Rectal smooth muscle tissue (tissue), 1 donor: Measurements from ENCODE around the gene EPS8.
A peak's percentile ranks its signal among the peaks of the same experiment; 100 is the strongest.

Experiments used
- H3K27ac ChIP-seq: one replicate; pipeline ENCODE4 v1.7.0; 2013; ENCODE audit warnings: low read depth, low read length, inconsistent platforms
- H3K27me3 ChIP-seq: one replicate; pipeline ENCODE4 v1.7.0; 2013; ENCODE audit warnings: low read length; ENCODE audit not compliant: control insufficient read depth, insufficient read depth
- H3K36me3 ChIP-seq: one replicate; pipeline ENCODE4 v1.7.0; 2013; ENCODE audit warnings: low read length; ENCODE audit not compliant: control insufficient read depth, insufficient read depth
- H3K4me1 ChIP-seq: one replicate; pipeline ENCODE4 v1.7.0; 2013; ENCODE audit warnings: low read length; ENCODE audit not compliant: control insufficient read depth, insufficient read depth
- H3K4me3 ChIP-seq: one replicate; pipeline ENCODE4 v1.7.0; 2013; ENCODE audit warnings: low read length
- H3K9ac ChIP-seq: one replicate; pipeline ENCODE4 v1.7.0; 2013; ENCODE audit warnings: low read length

EPS8 gene

GRCh38 chr12:15590180-15590826, 198.9 kb downstream of the EPS8 start:
- Histone ChIP-seq H3K27me3 (no peaks in the 10 kb centered on the region), H3K27ac (no peak overlapping the region), H3K4me3 (peak overlapping the region; percentile 49), H3K4me1 (no peaks in the 10 kb centered on the region), H3K36me3 (no peaks in the 10 kb centered on the region), H3K9ac (peak overlapping the region; percentile 3)

DNA sequence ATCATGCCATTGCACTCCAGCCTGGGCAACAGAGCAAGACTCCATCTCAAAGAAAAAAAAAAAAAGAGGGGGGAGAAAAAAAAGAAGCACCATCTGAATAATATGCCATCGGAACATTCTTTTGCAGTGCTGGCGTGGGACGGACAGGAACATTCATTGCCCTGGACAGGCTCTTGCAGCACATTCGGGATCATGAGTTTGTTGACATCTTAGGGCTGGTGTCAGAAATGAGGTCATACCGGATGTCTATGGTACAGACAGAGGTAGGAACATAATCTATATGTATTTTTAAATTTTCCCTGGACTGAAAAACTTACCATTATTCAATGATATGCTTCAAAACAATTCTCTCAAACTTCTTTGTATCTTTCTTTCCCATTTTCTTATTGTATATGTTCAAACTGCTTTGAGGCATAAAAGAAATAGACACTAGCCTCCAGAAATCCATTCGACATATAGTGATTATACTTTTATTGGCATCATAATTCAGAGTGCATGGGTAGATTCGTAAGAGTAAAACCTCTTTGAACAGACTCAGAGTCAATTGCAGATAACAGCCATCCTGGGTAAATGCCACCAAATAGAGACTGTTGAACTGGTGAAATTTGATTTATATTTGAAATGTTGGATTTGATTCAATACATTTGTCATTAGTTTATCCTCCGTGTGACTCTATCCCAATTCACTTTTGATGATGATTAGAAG, 199.7 kb downstream of the EPS8 start:
- H3K4me1 ChIP-seq = no peaks in the 10 kb centered on the region
- no peak overlapping the region for H3K4me3 ChIP-seq
- no peaks in the 10 kb centered on the region for H3K36me3 ChIP-seq
- H3K27ac ChIP-seq = no peak overlapping the region
- H3K9ac ChIP-seq = no peak overlapping the region
- H3K27me3 ChIP-seq = no peaks in the 10 kb centered on the region

DNA sequence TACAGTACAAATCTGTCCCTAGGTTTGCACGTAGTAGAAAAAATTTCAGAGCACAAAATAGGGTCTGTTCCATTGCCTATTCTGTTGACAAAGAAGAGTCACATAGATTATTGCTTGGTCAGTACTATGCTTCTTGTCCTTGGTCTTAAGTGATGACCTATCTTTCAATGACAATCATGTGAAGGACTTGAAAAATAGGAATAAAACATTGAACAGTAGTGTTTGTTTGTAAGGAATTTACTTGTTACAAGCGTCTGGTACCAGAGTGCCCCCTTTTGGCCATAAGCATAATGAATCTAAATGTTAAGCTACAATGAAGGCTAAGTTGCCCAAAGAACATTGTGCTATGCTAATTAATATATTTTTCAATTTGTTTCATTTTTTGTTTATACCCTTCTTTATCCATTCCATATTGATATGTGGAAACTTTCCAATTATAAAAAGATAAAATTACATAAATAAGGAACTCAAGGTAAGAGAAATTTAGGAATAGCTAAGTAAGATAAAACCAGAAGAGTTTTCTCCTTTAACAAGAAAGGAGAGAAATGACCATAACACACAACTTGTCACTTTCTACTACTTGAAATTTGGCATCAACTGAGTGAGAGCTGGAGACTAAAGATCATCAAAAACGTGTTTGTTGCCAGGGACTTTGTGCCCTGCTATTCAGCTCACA, 204.7 kb downstream of the EPS8 start:
- H3K27ac ChIP-seq = no peak overlapping the region
- H3K9ac ChIP-seq = no peak overlapping the region
- no peaks in the 10 kb centered on the region for H3K27me3 ChIP-seq
- H3K36me3 ChIP-seq = no peaks in the 10 kb centered on the region
- no peak overlapping the region for H3K4me3 ChIP-seq
- no peaks in the 10 kb centered on the region for H3K4me1 ChIP-seq

GRCh38 chr12:15583804-15584203, 205.4 kb downstream of the EPS8 start:
- no peaks in the 10 kb centered on the region for H3K27me3 ChIP-seq
- no peak overlapping the region for H3K4me3 ChIP-seq
- H3K4me1 ChIP-seq = no peaks in the 10 kb centered on the region
- H3K36me3 ChIP-seq = no peaks in the 10 kb centered on the region
- no peak overlapping the region for H3K27ac ChIP-seq
- H3K9ac ChIP-seq = no peak overlapping the region

DNA sequence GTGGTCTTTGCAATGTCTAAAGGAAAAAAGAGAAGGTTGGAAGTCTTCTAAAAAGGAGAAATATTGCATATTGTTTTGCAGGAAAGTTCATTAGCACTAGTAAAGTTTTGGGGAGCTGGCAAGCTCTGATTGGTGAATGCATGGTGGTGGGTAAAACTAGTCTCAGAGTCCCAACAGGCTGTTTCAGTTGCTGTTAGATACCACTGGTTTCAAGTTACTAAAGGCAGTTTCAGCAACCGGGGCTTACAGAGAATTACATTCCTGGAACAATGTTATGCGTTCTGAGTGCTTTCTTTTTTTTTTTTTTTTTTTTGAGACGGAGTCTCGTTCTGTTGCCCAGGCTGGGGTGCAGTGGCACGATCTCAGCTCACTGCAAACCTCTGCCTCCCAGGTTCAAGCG, 208.2 kb downstream of the EPS8 start:
- Histone ChIP-seq H3K4me1 (no peaks in the 10 kb centered on the region), H3K36me3 (no peaks in the 10 kb centered on the region), H3K27me3 (no peaks in the 10 kb centered on the region), H3K9ac (no peak overlapping the region), H3K4me3 (no peak overlapping the region), H3K27ac (no peak overlapping the region)

- Histone ChIP-seq H3K9ac (no peak overlapping the region), H3K4me1 (no peaks in the 10 kb centered on the region), H3K36me3 (no peaks in the 10 kb centered on the region), H3K27me3 (no peaks in the 10 kb centered on the region), H3K4me3 (no peak overlapping the region), H3K27ac (no peak overlapping the region)
Observed at GRCh38 chr12:15580431-15580830, 208.8 kb downstream of the EPS8 start.

GRCh38 chr12:15575671-15576541, 213.3 kb downstream of the EPS8 start:
- Histone ChIP-seq H3K27me3 (no peaks in the 10 kb centered on the region), H3K4me3 (no peak overlapping the region), H3K9ac (no peak overlapping the region), H3K36me3 (no peaks in the 10 kb centered on the region), H3K27ac (no peak overlapping the region), H3K4me1 (no peaks in the 10 kb centered on the region)

DNA sequence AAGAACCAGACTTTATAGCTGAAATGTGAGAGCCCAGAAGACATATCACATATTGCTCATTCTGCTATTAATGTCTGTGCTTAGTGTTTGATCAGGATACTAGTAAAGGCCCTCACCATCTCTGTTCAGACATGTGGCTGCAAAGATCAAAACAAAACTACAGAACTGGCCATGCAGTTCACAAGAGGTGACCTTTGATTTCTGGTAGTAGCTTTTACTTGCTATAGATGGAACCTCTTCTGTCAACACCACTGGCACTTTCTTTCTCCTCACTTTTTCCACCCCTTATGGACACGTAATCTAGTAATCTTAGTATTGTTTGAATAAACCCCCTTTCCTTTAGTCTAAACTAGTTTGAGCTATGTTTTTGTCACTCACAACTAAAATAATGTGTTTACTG, 214.8 kb downstream of the EPS8 start:
- Histone ChIP-seq H3K9ac (no peak overlapping the region), H3K36me3 (no peaks in the 10 kb centered on the region), H3K27ac (no peak overlapping the region), H3K27me3 (no peaks in the 10 kb centered on the region), H3K4me3 (no peak overlapping the region), H3K4me1 (no peaks in the 10 kb centered on the region)
